HepG2 (cell line): ENCODE results near the gene KISS1. TPM values are rescaled to one million over a fixed set of nuclear protein-coding genes. Genes with fewer than 3 reads are reported as not detected.
"Not testable (repeated sequence)": the region's sequence is repeated elsewhere in the genome, so short reads cannot be mapped to it uniquely, and the experiment has no call there.

ENCODE experiments used
- ATAC-seq: fragments of 200-7000 bp; cut with Tn5 transposase; 3 replicates; pipeline ENCODE4 v1.9.1; 2020; ENCODE audit warnings: mild to moderate bottlenecking, moderate library complexity
- BruUV-seq: library from RNA; stranded (reverse); fragments of 400-500 nt; replicated peaks from 2 replicates; lab custom pipeline; 2021; lab: Mats Ljungman, UMichigan
- CTCF ChIA-PET: fragments of 300-600 bp; formaldehyde crosslinking; extraction: SDS; loops from one replicate; lab custom pipeline; 2021; ENCODE audit warnings: low total read pairs, inconsistent platforms, low intra/inter-chr PET ratio; lab: Yijun Ruan, JAX
- POLR2A ChIA-PET: fragments of 350-600 bp; sonication (Branson Sonifier 250); formaldehyde crosslinking; loops from one replicate; lab custom pipeline; 2020; ENCODE audit warnings: antibody characterized with exemption, inconsistent platforms; lab: Yijun Ruan, JAX
- DNase-seq: peaks from one replicate; pipeline ENCODE4 v3.0.0-alpha.2; 2015; ENCODE audit warnings: low spot score
- FAIRE-seq: peaks from 3 replicates; lab custom pipeline; 2011; peaks lifted over from hg19 to GRCh38; lab: Jason Lieb, UNC
- H2AFZ ChIP-seq: one replicate; pipeline ENCODE4 v1.6.1; 2011; ENCODE audit warnings: low read length, inconsistent platforms
- H3K27ac ChIP-seq: fragments of 300-600 bp; 3 replicates; pipeline ENCODE4 v1.8.0; 2011; ENCODE audit warnings: mixed run types, mild to moderate bottlenecking, mixed read lengths, low read length, inconsistent platforms; ENCODE audit not compliant: insufficient read depth; ENCODE audit errors: extremely low read length
- H3K27me3 ChIP-seq, 2 experiments: fragments of 200-600 bp in 1 of 2; 2 replicates in 1 of 2; 3 replicates in 1 of 2; pipeline versions ENCODE4 v1.6.0 to v1.8.0; 2011; ENCODE audit warnings: low read length in 2 of 2, mild to moderate bottlenecking in 2 of 2, moderate library complexity in 2 of 2, inconsistent platforms in 1 of 2; ENCODE audit not compliant: insufficient read depth in 2 of 2, control insufficient read depth in 1 of 2
- H3K36me3 ChIP-seq, 2 experiments: fragments of 200-600 bp in 1 of 2; replicated peaks in 1 of 2; 2 replicates in 1 of 2; 3 replicates in 1 of 2; pipeline versions ENCODE4 v1.5.1 to v1.8.0; 2011; ENCODE audit warnings: low read length in 2 of 2, inconsistent platforms in 1 of 2; ENCODE audit not compliant: insufficient read depth in 2 of 2, control insufficient read depth in 1 of 2
- H3K4me1 ChIP-seq: 2 replicates; pipeline ENCODE4 v1.5.1; 2012; ENCODE audit warnings: low read length, inconsistent platforms; ENCODE audit not compliant: insufficient read depth
- H3K4me2 ChIP-seq: 2 replicates; pipeline ENCODE4 v1.6.0; 2011; ENCODE audit warnings: low read depth, low read length, inconsistent platforms
- H3K4me3 ChIP-seq, 3 experiments: fragments of 200-600 bp in 1 of 3; sonication (generic), shearing (Covaris generic) in 1 of 3; replicated peaks in 1 of 3; 2 replicates each; pipeline ENCODE4 v1.5.1; 2011 to 2016; ENCODE audit warnings: low read length in 3 of 3, inconsistent platforms in 2 of 3, low read depth in 2 of 3, mild to moderate bottlenecking in 2 of 3, control low read depth in 1 of 3, mixed read lengths in 1 of 3; ENCODE audit not compliant: insufficient read depth in 1 of 3
- H3K79me2 ChIP-seq: one replicate; pipeline ENCODE4 v1.6.1; 2011; ENCODE audit warnings: low read length, inconsistent platforms; ENCODE audit not compliant: insufficient read depth
- H3K9ac ChIP-seq: 2 replicates; pipeline ENCODE4 v1.6.0; 2011; ENCODE audit warnings: mild to moderate bottlenecking, low read depth, low read length, inconsistent platforms; ENCODE audit not compliant: insufficient read depth
- H3K9me3 ChIP-seq: 2 replicates; pipeline ENCODE4 v1.5.1; 2012; ENCODE audit warnings: mild to moderate bottlenecking, low read length
- H4K20me1 ChIP-seq: 2 replicates; pipeline ENCODE4 v1.6.0; 2011; ENCODE audit warnings: inconsistent platforms, mild to moderate bottlenecking, low read length, moderate library complexity; ENCODE audit not compliant: insufficient read depth
- WGBS: methylation state at CpG from one replicate; pipeline ENCODE4 v1.1.6; 2017; ENCODE audit warnings: low lambda C conversion rate; 5-methylcytosine and 5-hydroxymethylcytosine counted together
- in situ Hi-C: cut with HindIII; loops from 2 replicates; pipeline ENCODE4 v1.10.0; 2017; ENCODE audit warnings: low pct_unique_long_range_greater_than_20kb; ENCODE audit not compliant: extremely low pct_ligation_motif_present
- intact Hi-C: fragments of 100-400 bp; cut with micrococcal nuclease; formaldehyde crosslinking; loops from one replicate; pipeline ENCODE4 v1.10.0; 2022; ENCODE audit not compliant: unreplicated experiment
- polyA plus RNA-seq, 8 experiments: library from polyadenylated mRNA; depleted of rRNA in 3 of 8; stranded (reverse) in 7 of 8; unstranded in 1 of 8; fragments of >200 nt; fragmentation: Illumina TruSeq in 4 of 8; extraction: Trizol in 4 of 8; gene quantifications; 2 replicates each; pipeline versions ENCODE4 v1.2.1 to v1.2.3, GENCODE V29; 2011 to 2016; ENCODE audit warnings: low read depth in 4 of 8, missing spikeins in 1 of 8, mixed read lengths in 1 of 8; ENCODE audit not compliant: insufficient read depth in 1 of 8
- total RNA-seq, 5 experiments: library from RNA; depleted of rRNA; stranded (reverse); fragments of >200 nt; fragmentation: Illumina TruSeq; extraction: Trizol; gene quantifications; 2 replicates each; pipeline ENCODE4 v1.2.3, GENCODE V29; 2016; ENCODE audit warnings: low read depth in 1 of 5

The KISS1 gene
- total and polyA plus RNA-seq, 2 of the 13 experiments (the other 11 are each of a cell fraction or from before 2014, with no cell fraction given), result 0.24 to 0.80 TPM

- H3K27ac ChIP-seq, intact Hi-C loops, H3K4me1 ChIP-seq, ATAC-seq, H3K4me2 ChIP-seq, H3K9ac ChIP-seq, CTCF ChIA-PET, DNase-seq, H2AFZ ChIP-seq, FAIRE-seq, BruUV-seq, H3K79me2 ChIP-seq, POLR2A ChIA-PET, H3K4me3 ChIP-seq, H3K27me3 ChIP-seq, H4K20me1 ChIP-seq, H3K9me3 ChIP-seq, in situ Hi-C loops: not testable (repeated sequence)
- WGBS, result 100% methylated on average over 3 of the region's 3 CpGs
- peaks cover 4 to 13% of the 10 kb centered on the region in 2 experiments; a peak in 2 of 5 replicates for H3K36me3 ChIP-seq
Measured at GRCh38 chr1:204239401-204239800, 43.1 kb upstream of the KISS1 start.

DNA sequence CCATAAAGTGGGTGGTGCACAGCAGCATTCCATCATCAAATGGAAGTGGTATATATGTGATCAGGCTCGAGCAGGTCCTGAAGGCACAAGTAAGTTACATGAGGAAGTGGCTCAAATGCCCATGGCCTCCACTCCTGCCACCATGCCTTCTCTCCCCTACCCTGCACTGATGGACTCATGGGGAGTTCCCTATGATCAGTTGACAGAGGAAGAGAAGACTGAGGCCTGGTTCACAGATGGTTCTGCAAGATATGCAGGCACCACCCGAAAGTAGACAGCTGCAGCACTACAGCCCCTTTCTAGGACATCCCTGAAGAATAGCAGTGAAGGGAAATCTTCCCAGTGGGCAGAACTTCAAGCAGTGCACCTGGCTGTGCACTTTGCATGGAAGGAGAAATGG lies 42.2 kb upstream of the KISS1 start:
- H3K9me3 ChIP-seq, H3K9ac ChIP-seq, H2AFZ ChIP-seq, POLR2A ChIA-PET, intact Hi-C loops, H3K79me2 ChIP-seq, in situ Hi-C loops, H3K4me1 ChIP-seq, H3K27me3 ChIP-seq, H3K4me2 ChIP-seq, FAIRE-seq, DNase-seq, BruUV-seq, ATAC-seq, H4K20me1 ChIP-seq, CTCF ChIA-PET, H3K27ac ChIP-seq, H3K4me3 ChIP-seq: not testable (repeated sequence)
- WGBS, result no CpG with 5 or more reads among the region's 2 CpGs
- peaks cover 6 to 13% of the 10 kb centered on the region in 2 experiments; a peak in 4 of 5 replicates for H3K36me3 ChIP-seq

- FAIRE-seq, H3K9ac ChIP-seq, CTCF ChIA-PET, H4K20me1 ChIP-seq, POLR2A ChIA-PET, H3K9me3 ChIP-seq, DNase-seq, intact Hi-C loops, H3K4me1 ChIP-seq, H3K27me3 ChIP-seq, H3K27ac ChIP-seq, H3K4me3 ChIP-seq, H3K79me2 ChIP-seq, in situ Hi-C loops, H3K4me2 ChIP-seq, ATAC-seq, BruUV-seq, H2AFZ ChIP-seq: not testable (repeated sequence)
- peaks cover 6 to 13% of the 10 kb centered on the region in 2 experiments; a peak in 4 of 5 replicates for H3K36me3 ChIP-seq
- 94% methylated on average over 1 of the region's 1 CpG for WGBS
Measured at GRCh38 chr1:204237515-204237914, 41.2 kb upstream of the KISS1 start.
